ENCODE measurements around the gene ZNF775.

The ZNF775 gene

DNA sequence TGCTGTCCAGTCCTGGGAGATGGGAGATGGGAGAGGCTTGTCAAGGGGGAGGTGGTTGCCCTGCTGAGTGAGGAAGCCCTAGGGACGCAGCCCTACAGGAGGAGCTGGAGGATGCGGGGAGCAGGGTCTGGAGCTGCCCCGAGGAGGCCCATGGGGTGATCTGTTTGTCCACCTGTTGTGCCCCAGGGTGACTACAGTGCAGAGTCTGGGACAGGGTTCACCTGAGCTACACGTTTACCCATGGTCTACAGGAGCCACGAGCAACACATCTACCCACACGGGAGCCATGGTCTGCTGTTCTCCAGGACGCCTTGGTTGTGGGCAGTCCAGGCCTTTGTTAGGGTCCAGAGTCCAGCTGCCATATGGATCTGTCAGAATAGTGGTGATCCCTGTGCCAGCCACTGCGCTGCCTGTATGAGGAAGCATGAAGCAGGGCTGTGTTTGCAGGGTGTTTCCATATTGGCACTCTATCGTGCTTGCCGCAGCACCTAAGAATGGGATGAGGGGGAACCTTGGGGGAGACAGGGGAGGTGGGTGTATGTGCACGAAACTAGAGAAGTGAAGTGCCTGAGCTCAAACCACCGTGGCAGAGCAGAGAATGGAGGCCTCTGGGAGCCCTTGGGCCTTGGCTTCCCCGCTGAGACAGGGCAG is 23.7 kb downstream of the ZNF775 start:
- no peak for DNase-seq

- DNase-seq = no peak
These were observed 24.4 kb downstream of the ZNF775 start for GRCh38 chr7:150403376-150404171.

DNA sequence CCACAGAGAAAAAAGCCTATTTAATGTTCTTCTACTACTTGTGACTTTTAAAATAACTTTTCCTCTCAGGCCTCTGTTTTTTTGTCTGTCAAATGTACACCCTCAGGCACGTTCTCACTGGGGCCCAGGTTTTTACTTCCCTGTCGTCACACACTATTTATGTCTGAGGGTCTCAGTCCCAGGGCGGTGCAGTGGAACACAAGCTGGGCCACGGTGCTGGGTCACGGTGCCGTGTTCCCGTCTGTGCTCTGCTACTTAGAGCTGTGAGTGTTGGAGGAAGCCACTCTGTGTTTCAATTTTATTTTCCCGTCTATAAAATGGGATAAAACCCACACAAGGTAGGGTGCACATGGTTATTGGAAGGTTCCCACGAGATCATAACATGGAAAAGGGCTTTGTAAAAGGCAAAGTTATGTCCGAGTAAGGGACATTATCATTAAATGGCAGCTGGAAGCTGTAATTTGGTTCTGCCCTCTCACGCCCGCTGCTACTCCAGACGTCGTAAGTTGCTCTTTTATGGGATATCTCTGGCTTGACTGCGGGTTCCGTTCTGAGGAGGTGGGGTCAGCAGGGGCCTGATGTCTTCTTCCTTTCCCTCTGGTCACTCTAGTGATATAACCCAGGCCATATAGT is 25.2 kb downstream of the ZNF775 start:
- no peak for DNase-seq

DNA sequence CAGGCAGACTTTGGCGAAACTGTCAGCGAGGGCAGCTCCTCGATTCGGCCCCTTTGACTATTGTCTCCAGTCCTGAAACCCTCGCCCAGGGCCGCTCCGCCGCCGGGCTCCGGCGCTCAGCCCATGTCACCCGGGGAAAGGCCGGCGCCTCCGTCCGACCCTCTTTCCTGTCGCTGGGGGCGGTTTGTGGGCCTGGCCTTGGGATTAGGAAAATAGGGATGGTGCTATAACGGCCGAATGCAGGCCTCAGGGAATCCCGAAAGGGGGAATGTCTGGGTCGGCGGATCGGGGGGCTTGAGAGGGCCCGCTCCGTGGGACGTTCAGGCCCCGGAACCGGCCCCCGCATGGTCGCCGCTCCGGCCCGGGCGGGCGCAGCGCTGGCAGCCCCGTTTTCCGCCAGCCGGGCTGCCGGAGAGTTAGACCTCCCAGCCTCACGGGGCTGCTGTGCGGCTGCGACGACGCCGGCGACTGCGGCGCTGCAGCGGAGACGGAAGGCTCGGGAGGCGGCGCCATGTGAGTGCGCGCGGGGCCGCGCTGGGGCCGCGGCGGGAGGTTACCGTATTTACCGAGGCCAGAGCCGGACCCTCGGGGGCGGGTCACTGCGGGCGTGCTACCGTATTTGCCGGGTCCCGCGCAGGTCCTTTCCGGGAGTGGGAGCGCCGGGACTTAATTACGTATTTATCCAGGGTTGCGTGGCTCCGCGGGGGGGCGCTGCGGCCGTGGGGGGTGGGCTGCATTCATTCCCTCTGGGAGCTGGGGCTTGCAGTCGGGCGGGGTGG is 25.9 kb downstream of the ZNF775 start:
- peak; percentile 68 for DNase-seq

- no peak for DNase-seq
These were observed 26.6 kb downstream of the ZNF775 start for GRCh38 chr7:150405584-150406311.

DNA sequence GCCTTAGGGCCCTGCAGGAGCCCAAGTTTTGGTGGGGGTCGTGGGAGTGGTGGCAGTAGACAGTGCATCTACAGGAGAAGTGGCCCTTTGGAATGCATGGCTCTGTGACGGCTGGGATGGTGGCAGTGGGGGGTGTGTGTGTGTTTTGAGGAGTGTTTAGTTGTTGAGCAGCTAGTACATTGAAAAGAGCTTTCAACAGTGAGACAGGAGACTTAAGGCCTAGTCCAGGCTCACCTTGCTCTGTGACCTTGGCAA is 27.1 kb downstream of the ZNF775 start:
- no peak for DNase-seq

GRCh38 chr7:150406567-150407421 is 27.7 kb downstream of the ZNF775 start:
- peak; percentile 19 for DNase-seq

- DNase-seq = no peak
These were observed 28.7 kb downstream of the ZNF775 start for GRCh38 chr7:150407588-150408392.

DNA sequence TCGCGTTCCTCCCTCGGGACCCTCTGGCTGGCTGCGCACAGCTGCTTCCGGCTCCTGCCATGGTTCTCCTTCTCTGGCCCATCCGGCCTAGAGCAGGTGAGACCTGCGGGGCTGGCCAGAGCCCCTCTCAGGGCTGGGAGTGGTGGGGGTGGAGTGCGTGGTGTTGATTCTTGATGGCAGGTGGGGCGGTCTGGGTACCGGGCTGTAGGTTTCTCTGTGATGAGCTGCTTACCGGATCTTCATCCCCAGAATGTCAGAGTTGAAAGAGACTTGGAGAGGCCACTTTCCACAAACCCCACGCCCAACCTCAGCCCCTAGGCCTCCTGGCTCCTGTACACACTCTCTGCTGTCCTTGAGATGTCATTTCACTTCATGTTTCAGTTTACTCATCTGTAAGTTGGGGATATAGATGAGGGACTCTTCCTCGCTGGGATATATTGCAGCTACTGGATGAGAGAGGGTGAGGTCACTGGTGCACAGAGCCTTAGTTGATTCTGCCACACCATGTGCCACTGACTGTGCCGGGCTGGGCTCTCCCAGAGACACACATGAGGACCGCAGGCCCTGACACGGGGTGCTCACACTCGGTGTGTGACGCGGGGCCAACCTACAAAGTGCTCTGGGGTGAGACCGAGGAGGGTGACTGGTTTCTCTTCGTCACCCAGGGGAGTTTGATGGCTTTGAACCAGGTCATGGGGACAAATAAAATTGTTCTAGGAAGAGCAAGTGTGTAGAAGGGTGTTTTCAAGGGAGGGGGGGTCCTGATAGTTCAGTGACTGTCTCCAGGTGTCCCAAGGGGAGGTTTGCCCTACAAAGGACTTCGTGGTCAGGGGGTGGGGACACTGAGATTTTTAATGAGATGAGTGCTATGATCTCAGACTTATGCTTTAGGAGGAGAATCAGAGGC is 29.5 kb downstream of the ZNF775 start:
- no peak for DNase-seq

DNA sequence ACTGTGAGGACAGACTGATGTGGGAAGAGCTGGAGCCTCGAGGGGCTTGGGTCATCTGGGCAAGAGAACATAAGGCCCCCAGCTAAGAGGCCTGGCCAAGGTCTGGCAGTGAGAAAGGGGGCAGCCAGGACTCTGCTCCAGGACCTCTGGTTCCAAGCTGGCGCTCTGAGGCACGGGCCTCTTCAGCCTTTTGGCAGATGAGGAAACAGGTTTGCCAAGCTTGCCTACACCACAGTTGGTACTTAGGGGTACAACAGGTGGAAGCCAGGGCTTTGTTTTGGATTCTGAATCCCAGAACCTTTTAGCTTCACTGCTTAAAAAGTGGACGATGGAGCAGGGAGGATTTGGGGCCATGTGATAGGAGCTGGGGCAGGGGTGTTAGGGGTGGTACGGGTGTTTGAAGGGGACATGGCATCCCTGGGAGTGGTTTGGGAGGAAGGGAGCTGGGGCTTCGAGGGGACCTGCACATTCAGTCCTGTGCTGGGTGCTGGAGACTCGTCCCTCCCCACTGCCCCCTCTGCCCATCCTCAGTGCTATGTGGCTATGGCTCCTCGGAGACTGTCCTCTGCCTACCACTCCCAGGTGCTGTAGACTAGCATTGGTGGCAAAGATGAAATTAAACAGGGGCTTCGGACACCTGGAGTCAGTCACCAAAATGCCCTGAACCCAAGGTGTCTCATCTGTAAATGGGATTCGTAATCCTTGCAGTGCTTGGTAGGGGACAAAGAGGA is 30.3 kb downstream of the ZNF775 start:
- no peak for DNase-seq

DNA sequence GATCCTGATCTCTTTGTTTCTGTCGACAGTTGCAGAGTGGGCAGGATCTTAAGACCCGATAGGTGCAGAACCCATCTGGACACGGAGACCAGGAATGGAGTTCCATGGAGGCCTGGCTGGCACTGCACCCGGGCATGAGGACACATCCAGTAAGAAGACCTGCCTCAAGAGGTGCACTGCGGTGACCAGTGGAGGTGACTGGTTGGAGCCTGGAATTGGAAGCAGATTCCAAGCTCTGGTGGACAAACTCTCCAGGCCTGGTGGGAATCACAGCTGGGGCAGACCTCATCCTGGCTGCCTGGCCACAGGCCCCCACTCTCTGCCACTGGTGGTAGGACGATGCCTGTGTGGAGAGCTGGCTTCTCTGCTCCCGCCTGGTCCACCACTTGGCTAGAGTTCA is 31.0 kb downstream of the ZNF775 start:
- no peak for DNase-seq

DNA sequence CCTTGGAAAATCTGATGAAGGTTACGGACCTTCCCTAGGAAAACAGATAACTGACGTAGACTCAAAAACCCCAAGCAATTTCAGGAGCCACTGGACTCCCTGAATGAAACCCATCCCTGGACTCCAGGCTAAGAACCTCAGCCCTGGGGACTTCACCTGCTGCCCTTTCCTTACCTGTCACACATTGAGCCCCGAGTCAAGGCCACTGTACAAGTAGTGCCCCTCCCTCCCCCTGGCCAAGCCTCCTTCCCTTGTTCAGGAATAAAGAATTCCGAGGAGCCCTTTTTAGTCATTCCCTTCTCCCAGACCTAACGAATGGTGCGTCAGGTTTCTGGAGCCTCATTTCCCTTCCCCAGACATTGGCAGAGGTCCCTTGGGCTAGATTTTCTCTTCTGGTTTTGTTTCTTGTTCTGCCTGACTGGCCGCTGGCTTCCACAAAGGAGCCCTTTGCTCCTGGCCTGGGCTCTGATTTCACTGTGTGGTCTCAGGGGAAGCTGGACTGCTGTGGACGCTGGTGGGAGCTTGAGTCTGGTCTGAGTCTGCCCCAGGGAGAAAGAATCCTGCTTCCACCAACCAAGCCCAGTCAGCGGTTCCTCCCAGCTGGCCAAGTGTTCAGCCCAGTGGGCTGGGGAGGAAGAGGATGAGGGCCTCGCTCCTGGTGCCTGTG is 31.7 kb downstream of the ZNF775 start:
- DNase-seq = no peak

DNA sequence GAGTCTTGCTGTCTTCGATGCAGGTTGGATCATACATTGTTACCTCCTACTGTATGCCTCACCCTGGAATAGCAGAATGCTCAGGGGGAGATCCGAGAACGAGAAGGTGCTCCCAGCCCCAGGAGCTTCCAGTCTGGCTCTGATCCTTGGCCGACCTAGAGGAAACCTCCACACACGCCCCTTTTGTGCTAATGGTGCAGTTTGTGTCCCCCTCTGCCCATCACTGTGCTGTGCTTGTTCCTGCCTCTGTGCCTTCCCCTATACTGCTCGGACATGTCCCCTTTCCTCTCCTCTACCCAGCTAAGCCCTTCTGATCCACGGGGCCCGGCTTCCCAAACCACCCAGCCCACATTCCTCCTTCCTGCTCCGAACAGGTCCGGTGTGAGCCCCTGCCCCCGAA is 32.5 kb downstream of the ZNF775 start:
- DNase-seq = no peak

- no peak for DNase-seq
These were observed 32.9 kb downstream of the ZNF775 start for GRCh38 chr7:150412016-150412415.

GRCh38 chr7:150412518-150413488 is 33.7 kb downstream of the ZNF775 start:
- DNase-seq = no peak

- no peak for DNase-seq
These were observed 34.5 kb downstream of the ZNF775 start for GRCh38 chr7:150413640-150414081.

All from activated CD4-positive, alpha-beta T cell treated with anti-CD3 and anti-CD28 coated beads, Interleukin-2, amount 50 U/mL, for 1 hour (primary cell).